ENCODE measurements around the gene ELOVL1.

- TF ChIP-seq FOXM1 (IDR thresholded peaks at IDR 0.05; ENCODE audit: borderline replicate concordance) (no peak), ARNT (IDR thresholded peaks at IDR 0.05) (no peak), HDGF (IDR thresholded peaks at IDR 0.05; ENCODE audit: borderline replicate concordance) (no peak), FOXK2 (IDR thresholded peaks at IDR 0.05) (no peak), TARDBP (IDR thresholded peaks at IDR 0.05) (no peak)
These were observed 822 bp upstream of the ELOVL1 start for GRCh38 chr1:43368646-43369020.
